HepG2 (cell line): ENCODE results near the gene MLLT11. TPM values are rescaled to one million over a fixed set of nuclear protein-coding genes. Genes with fewer than 3 reads are reported as not detected.

Experiments
- DR1 ChIP-seq: sonication (generic); formaldehyde crosslinking; IDR thresholded peaks from 2 replicates; pipeline ENCODE4 v1.8.0; 2021; ENCODE audit warnings: mild to moderate bottlenecking, missing genetic modification reagents, inconsistent platforms
- KLF6 ChIP-seq: IDR thresholded peaks from 2 replicates; pipeline ENCODE4 v1.8.0; 2016; ENCODE audit warnings: missing biosample characterization, missing genetic modification reagents
- KLF9 ChIP-seq: IDR thresholded peaks from 2 replicates; pipeline ENCODE4 v1.6.1; 2016; ENCODE audit warnings: low read depth
- KMT2A ChIP-seq: sonication (generic); formaldehyde crosslinking; IDR thresholded peaks from 2 replicates; pipeline ENCODE4 v1.4.0; 2020; ENCODE audit warnings: missing genetic modification reagents
- NFATC3 ChIP-seq: sonication (generic); formaldehyde crosslinking; IDR thresholded peaks from 2 replicates; pipeline ENCODE4 v1.5.1; 2020; ENCODE audit warnings: mild to moderate bottlenecking, missing genetic modification reagents
- PHF5A ChIP-seq: IDR thresholded peaks from one replicate; pipeline ENCODE4 v1.6.1; 2018; ENCODE audit warnings: low read depth, missing genetic modification reagents; ENCODE audit not compliant: unreplicated experiment
- REL ChIP-seq: sonication (generic); formaldehyde crosslinking; conservative IDR thresholded peaks from 2 replicates; pipeline ENCODE4 v1.8.0; 2022; ENCODE audit warnings: mild to moderate bottlenecking, missing genetic modification reagents, moderate library complexity
- ZNF10 ChIP-seq: sonication (generic); formaldehyde crosslinking; IDR thresholded peaks from 2 replicates; pipeline ENCODE4 v1.4.0; 2020; ENCODE audit warnings: mild to moderate bottlenecking, low read depth, missing genetic modification reagents, borderline replicate concordance
- ZNF263 ChIP-seq: sonication (generic); formaldehyde crosslinking; IDR thresholded peaks from 2 replicates; pipeline ENCODE4 v1.4.0; 2020; ENCODE audit warnings: missing genetic modification reagents
- ZNF616 ChIP-seq: sonication (generic); formaldehyde crosslinking; IDR thresholded peaks from 2 replicates; pipeline ENCODE4 v1.5.0; 2020; ENCODE audit warnings: low read depth, mild to moderate bottlenecking, missing genetic modification reagents
- ZNF644 ChIP-seq: IDR thresholded peaks from 2 replicates; pipeline ENCODE4 v1.6.1; 2016; ENCODE audit warnings: low read depth
- ZNF660 ChIP-seq: sonication (generic); formaldehyde crosslinking; IDR thresholded peaks from 2 replicates; pipeline ENCODE4 v1.5.1; 2020; ENCODE audit warnings: mild to moderate bottlenecking, low read depth, missing genetic modification reagents, borderline replicate concordance
- ZNF703 ChIP-seq: sonication (generic); formaldehyde crosslinking; IDR thresholded peaks from 2 replicates; pipeline ENCODE4 v1.5.1; 2020; ENCODE audit warnings: missing genetic modification reagents, mild to moderate bottlenecking, moderate library complexity, borderline replicate concordance
- ZNF775 ChIP-seq: sonication (generic); formaldehyde crosslinking; IDR thresholded peaks from 2 replicates; pipeline ENCODE4 v1.4.0; 2020; ENCODE audit warnings: missing genetic modification reagents, mild to moderate bottlenecking, moderate library complexity, borderline replicate concordance
- ZNF776 ChIP-seq: sonication (generic); formaldehyde crosslinking; IDR thresholded peaks from 2 replicates; pipeline ENCODE4 v1.4.0; 2020; ENCODE audit warnings: mild to moderate bottlenecking, missing genetic modification reagents
- polyA plus RNA-seq, 8 experiments: library from polyadenylated mRNA; depleted of rRNA in 3 of 8; stranded (reverse) in 7 of 8; unstranded in 1 of 8; fragments of >200 nt; fragmentation: Illumina TruSeq in 4 of 8; extraction: Trizol in 4 of 8; gene quantifications; 2 replicates each; pipeline versions ENCODE4 v1.2.1 to v1.2.3, GENCODE V29; 2011 to 2016; ENCODE audit warnings: low read depth in 4 of 8, missing spikeins in 1 of 8, mixed read lengths in 1 of 8; ENCODE audit not compliant: insufficient read depth in 1 of 8
- total RNA-seq, 5 experiments: library from RNA; depleted of rRNA; stranded (reverse); fragments of >200 nt; fragmentation: Illumina TruSeq; extraction: Trizol; gene quantifications; 2 replicates each; pipeline ENCODE4 v1.2.3, GENCODE V29; 2016; ENCODE audit warnings: low read depth in 1 of 5
- TF ChIP-seq, protein P1 (sequence below): sonication (generic); formaldehyde crosslinking; IDR thresholded peaks from 2 replicates; pipeline ENCODE4 v1.5.0; 2020; ENCODE audit warnings: missing genetic modification reagents
- TF ChIP-seq, protein P2 (sequence below): sonication (generic); formaldehyde crosslinking; IDR thresholded peaks from 2 replicates; pipeline ENCODE4 v1.8.0; 2022; ENCODE audit warnings: missing genetic modification reagents, mild to moderate bottlenecking, moderate library complexity, borderline replicate concordance
- TF ChIP-seq, protein P3 (sequence below): IDR thresholded peaks from 2 replicates; pipeline ENCODE4 v1.6.1; 2018; ENCODE audit warnings: missing genetic modification reagents
- TF ChIP-seq, protein P4 (sequence below): sonication (generic); formaldehyde crosslinking; IDR thresholded peaks from 2 replicates; pipeline ENCODE4 v1.4.0; 2020; ENCODE audit warnings: missing genetic modification reagents

Gene MLLT11
- total and polyA plus RNA-seq, 2 of the 13 experiments (the other 11 are each of a cell fraction or from before 2014, with no cell fraction given) = 0.21 to 0.22 TPM

DNA sequence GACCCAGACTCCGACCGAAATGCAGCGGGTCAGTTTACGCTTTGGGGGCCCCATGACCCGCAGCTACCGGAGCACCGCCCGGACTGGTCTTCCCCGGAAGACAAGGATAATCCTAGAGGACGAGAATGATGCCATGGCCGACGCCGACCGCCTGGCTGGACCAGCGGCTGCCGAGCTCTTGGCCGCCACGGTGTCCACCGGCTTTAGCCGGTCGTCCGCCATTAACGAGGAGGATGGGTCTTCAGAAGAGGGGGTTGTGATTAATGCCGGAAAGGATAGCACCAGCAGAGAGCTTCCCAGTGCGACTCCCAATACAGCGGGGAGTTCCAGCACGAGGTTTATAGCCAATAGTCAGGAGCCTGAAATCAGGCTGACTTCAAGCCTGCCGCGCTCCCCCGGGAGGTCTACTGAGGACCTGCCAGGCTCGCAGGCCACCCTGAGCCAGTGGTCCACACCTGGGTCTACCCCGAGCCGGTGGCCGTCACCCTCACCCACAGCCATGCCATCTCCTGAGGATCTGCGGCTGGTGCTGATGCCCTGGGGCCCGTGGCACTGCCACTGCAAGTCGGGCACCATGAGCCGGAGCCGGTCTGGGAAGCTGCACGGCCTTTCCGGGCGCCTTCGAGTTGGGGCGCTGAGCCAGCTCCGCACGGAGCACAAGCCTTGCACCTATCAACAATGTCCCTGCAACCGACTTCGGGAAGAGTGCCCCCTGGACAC lies 12.1 kb upstream of the MLLT11 start (continued):
- TF ChIP-seq ZNF703 (CRISPR knock-in tag) = peak; percentile 81; the same call in 1 of the 2 replicates
- TF ChIP-seq REL (CRISPR knock-in tag) = no peak
- TF ChIP-seq, protein P1, sequence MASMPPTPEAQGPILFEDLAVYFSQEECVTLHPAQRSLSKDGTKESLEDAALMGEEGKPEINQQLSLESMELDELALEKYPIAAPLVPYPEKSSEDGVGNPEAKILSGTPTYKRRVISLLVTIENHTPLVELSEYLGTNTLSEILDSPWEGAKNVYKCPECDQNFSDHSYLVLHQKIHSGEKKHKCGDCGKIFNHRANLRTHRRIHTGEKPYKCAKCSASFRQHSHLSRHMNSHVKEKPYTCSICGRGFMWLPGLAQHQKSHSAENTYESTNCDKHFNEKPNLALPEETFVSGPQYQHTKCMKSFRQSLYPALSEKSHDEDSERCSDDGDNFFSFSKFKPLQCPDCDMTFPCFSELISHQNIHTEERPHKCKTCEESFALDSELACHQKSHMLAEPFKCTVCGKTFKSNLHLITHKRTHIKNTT (CRISPR knock-in tag) = no peak
- TF ChIP-seq ZNF775 (CRISPR knock-in tag) = no peak
- TF ChIP-seq ZNF263 (CRISPR knock-in tag) = 0 out of 2 replicates have a peak, but pooled peaks have one; percentile 12
- no peak; the same call in 1 of the 2 replicates for TF ChIP-seq ZNF776 (CRISPR knock-in tag)
- TF ChIP-seq NFATC3 = peak; percentile 77; the same call in 1 of the 2 replicates
- no peak for TF ChIP-seq PHF5A
- TF ChIP-seq, protein P2, sequence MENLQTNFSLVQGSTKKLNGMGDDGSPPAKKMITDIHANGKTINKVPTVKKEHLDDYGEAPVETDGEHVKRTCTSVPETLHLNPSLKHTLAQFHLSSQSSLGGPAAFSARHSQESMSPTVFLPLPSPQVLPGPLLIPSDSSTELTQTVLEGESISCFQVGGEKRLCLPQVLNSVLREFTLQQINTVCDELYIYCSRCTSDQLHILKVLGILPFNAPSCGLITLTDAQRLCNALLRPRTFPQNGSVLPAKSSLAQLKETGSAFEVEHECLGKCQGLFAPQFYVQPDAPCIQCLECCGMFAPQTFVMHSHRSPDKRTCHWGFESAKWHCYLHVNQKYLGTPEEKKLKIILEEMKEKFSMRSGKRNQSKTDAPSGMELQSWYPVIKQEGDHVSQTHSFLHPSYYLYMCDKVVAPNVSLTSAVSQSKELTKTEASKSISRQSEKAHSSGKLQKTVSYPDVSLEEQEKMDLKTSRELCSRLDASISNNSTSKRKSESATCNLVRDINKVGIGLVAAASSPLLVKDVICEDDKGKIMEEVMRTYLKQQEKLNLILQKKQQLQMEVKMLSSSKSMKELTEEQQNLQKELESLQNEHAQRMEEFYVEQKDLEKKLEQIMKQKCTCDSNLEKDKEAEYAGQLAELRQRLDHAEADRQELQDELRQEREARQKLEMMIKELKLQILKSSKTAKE = no peak
- TF ChIP-seq, protein P3, sequence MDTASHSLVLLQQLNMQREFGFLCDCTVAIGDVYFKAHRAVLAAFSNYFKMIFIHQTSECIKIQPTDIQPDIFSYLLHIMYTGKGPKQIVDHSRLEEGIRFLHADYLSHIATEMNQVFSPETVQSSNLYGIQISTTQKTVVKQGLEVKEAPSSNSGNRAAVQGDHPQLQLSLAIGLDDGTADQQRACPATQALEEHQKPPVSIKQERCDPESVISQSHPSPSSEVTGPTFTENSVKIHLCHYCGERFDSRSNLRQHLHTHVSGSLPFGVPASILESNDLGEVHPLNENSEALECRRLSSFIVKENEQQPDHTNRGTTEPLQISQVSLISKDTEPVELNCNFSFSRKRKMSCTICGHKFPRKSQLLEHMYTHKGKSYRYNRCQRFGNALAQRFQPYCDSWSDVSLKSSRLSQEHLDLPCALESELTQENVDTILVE (CRISPR knock-in tag) = no peak; the same call in 1 of the 2 replicates
- TF ChIP-seq ZNF616 (CRISPR knock-in tag) = no peak
- TF ChIP-seq, protein P4, sequence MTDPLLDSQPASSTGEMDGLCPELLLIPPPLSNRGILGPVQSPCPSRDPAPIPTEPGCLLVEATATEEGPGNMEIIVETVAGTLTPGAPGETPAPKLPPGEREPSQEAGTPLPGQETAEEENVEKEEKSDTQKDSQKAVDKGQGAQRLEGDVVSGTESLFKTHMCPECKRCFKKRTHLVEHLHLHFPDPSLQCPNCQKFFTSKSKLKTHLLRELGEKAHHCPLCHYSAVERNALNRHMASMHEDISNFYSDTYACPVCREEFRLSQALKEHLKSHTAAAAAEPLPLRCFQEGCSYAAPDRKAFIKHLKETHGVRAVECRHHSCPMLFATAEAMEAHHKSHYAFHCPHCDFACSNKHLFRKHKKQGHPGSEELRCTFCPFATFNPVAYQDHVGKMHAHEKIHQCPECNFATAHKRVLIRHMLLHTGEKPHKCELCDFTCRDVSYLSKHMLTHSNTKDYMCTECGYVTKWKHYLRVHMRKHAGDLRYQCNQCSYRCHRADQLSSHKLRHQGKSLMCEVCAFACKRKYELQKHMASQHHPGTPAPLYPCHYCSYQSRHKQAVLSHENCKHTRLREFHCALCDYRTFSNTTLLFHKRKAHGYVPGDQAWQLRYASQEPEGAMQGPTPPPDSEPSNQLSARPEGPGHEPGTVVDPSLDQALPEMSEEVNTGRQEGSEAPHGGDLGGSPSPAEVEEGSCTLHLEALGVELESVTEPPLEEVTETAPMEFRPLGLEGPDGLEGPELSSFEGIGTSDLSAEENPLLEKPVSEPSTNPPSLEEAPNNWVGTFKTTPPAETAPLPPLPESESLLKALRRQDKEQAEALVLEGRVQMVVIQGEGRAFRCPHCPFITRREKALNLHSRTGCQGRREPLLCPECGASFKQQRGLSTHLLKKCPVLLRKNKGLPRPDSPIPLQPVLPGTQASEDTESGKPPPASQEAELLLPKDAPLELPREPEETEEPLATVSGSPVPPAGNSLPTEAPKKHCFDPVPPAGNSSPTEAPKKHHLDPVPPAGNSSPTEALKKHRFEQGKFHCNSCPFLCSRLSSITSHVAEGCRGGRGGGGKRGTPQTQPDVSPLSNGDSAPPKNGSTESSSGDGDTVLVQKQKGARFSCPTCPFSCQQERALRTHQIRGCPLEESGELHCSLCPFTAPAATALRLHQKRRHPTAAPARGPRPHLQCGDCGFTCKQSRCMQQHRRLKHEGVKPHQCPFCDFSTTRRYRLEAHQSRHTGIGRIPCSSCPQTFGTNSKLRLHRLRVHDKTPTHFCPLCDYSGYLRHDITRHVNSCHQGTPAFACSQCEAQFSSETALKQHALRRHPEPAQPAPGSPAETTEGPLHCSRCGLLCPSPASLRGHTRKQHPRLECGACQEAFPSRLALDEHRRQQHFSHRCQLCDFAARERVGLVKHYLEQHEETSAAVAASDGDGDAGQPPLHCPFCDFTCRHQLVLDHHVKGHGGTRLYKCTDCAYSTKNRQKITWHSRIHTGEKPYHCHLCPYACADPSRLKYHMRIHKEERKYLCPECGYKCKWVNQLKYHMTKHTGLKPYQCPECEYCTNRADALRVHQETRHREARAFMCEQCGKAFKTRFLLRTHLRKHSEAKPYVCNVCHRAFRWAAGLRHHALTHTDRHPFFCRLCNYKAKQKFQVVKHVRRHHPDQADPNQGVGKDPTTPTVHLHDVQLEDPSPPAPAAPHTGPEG (CRISPR knock-in tag) = no peak
- TF ChIP-seq KLF6 = peak; percentile 43; the same call in 1 of the 2 replicates
- no peak for TF ChIP-seq KLF9 (CRISPR knock-in tag)
- no peak for TF ChIP-seq ZNF644 (CRISPR knock-in tag)
- TF ChIP-seq DR1 (CRISPR knock-in tag) = no peak
- peak; percentile 42; the same call in 1 of the 2 replicates for TF ChIP-seq KMT2A (CRISPR knock-in tag)
- no peak for TF ChIP-seq ZNF10 (CRISPR knock-in tag)
- TF ChIP-seq ZNF660 (CRISPR knock-in tag) = no peak
